Body of pancreas (tissue), 4 donors: ENCODE measurements around the gene TOR2A. TPM values are rescaled to one million over a fixed set of nuclear protein-coding genes. Genes with fewer than 3 reads are reported as not detected.

Experiments
- ATAC-seq: fragments of 150-250 bp; one replicate; pipeline ENCODE4 v1.9.1; 2016
- DNase-seq, 4 donors: peaks; one replicate each; pipeline ENCODE4 v3.0.0-alpha.2; 2019
- H3K27ac ChIP-seq, 4 donors: fragments of 200-600 bp; sonication (generic); 1 replicate in 3 of 4; 2 replicates in 1 of 4; pipeline versions ENCODE4 v1.5.1 to v1.6.1; 2016 to 2019; ENCODE audit warnings: mild to moderate bottlenecking in 1 of 4, mixed read lengths in 1 of 4, moderate library complexity in 1 of 4
- H3K27me3 ChIP-seq, 2 donors: fragments of 200-600 bp; sonication (generic); one replicate each; pipeline ENCODE4 v1.6.0; 2016; ENCODE audit warnings: mild to moderate bottlenecking in 1 of 2
- H3K36me3 ChIP-seq, 2 donors: fragments of 200-600 bp; sonication (generic); replicated peaks in 1 of 2; 2 replicates each; pipeline ENCODE4 v1.5.1; 2016; ENCODE audit warnings: low read depth in 2 of 2; ENCODE audit not compliant: insufficient read depth in 1 of 2
- H3K4me1 ChIP-seq: fragments of 200-600 bp; sonication (generic); one replicate; pipeline ENCODE4 v1.6.0; 2016
- H3K4me3 ChIP-seq, 2 donors: fragments of 200-600 bp; sonication (generic); 1 replicate in 1 of 2; 2 replicates in 1 of 2; pipeline ENCODE4 v1.5.1; 2016 to 2019
- H3K9me3 ChIP-seq, 3 donors: fragments of 200-600 bp; sonication (generic); 1 replicate in 2 of 3; 2 replicates in 1 of 3; pipeline ENCODE4 v1.5.1; 2016
- POLR2A ChIP-seq, 3 donors: fragments of 450-650 bp; IDR thresholded peaks; one replicate each; pipeline ENCODE4 v1.6.1; 2016; ENCODE audit warnings: antibody characterized with exemption in 3 of 3, mild to moderate bottlenecking in 2 of 3
- WGBS, 2 donors: methylation state at CpG; one replicate each; pipeline ENCODE4 v1.1.5; 2017; 5-methylcytosine and 5-hydroxymethylcytosine counted together
- intact Hi-C: fragments of 100-400 bp; cut with DNase I; formaldehyde crosslinking; loops from one replicate; pipeline ENCODE4 v1.15.1; 2023
- total RNA-seq, 2 donors: library from RNA; depleted of rRNA; stranded (reverse); fragments of >200 nt; gene quantifications; one replicate each; pipeline ENCODE4 v1.1.0, GENCODE V29; 2016
- TF ChIP-seq, protein P1 (sequence below), 7 experiments: fragments of 450-650 bp in 4 of 7; fragments of 200-600 bp in 3 of 7; sonication (generic) in 3 of 7; IDR thresholded peaks; one replicate each; pipeline ENCODE4 v1.5.1; 2016 to 2019; ENCODE audit warnings: antibody characterized with exemption in 7 of 7

TOR2A gene
- total RNA-seq, 2 donors from 2014 or later: 8.3 to 14.2 TPM

DNA sequence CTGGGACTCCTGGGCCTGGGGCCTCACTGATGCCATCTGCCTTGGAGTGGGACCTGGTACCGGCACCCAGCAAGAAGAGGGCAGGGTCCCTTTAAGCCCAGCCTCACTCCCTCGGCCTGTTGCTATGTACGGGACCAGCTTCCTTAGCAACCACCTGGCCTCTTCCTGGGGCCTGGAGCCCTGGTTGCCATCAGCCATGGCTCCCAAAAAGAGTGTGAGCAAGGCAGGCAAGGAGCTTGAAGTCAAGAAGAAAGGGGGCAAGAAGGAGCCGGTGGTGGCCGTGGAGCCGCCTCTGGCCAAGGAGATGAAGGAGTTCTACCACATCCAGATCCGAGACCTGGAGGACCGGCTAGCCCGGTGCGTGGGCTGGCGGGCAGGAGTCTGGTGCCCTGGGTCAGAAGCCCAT, 28.3 kb downstream of the TOR2A start, which contains the start of gene CFAP157:
Gene CFAP157 (plus strand): TSS at position 153 of the 406 bp plus-strand sequence. CDS start 44 bp downstream, at position 197.
- no peaks in the 10 kb centered on the region for H3K27me3 ChIP-seq
- H3K9me3 ChIP-seq: no peaks in the 10 kb centered on the region
- TF ChIP-seq, protein P1, sequence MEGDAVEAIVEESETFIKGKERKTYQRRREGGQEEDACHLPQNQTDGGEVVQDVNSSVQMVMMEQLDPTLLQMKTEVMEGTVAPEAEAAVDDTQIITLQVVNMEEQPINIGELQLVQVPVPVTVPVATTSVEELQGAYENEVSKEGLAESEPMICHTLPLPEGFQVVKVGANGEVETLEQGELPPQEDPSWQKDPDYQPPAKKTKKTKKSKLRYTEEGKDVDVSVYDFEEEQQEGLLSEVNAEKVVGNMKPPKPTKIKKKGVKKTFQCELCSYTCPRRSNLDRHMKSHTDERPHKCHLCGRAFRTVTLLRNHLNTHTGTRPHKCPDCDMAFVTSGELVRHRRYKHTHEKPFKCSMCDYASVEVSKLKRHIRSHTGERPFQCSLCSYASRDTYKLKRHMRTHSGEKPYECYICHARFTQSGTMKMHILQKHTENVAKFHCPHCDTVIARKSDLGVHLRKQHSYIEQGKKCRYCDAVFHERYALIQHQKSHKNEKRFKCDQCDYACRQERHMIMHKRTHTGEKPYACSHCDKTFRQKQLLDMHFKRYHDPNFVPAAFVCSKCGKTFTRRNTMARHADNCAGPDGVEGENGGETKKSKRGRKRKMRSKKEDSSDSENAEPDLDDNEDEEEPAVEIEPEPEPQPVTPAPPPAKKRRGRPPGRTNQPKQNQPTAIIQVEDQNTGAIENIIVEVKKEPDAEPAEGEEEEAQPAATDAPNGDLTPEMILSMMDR (IDR thresholded peaks at IDR 0.05): no peak
- TF ChIP-seq POLR2A (IDR thresholded peaks at IDR 0.05): no peak
- H3K36me3 ChIP-seq: no peaks in the 10 kb centered on the region
- no peak within 1 kb of the TSS for H3K4me3 ChIP-seq
- ATAC-seq: peak; percentile 68
- DNase-seq: peak; percentile 45 to 57 (median 54)
- H3K27ac ChIP-seq: no peak within 1 kb of the TSS
- 61 to 75% methylated on average over 11 of the region's 11 CpGs for WGBS, 2 donors
- H3K4me1 ChIP-seq: peaks cover 23% of the 10 kb centered on the region
- intact Hi-C loops: no loop called here

DNA sequence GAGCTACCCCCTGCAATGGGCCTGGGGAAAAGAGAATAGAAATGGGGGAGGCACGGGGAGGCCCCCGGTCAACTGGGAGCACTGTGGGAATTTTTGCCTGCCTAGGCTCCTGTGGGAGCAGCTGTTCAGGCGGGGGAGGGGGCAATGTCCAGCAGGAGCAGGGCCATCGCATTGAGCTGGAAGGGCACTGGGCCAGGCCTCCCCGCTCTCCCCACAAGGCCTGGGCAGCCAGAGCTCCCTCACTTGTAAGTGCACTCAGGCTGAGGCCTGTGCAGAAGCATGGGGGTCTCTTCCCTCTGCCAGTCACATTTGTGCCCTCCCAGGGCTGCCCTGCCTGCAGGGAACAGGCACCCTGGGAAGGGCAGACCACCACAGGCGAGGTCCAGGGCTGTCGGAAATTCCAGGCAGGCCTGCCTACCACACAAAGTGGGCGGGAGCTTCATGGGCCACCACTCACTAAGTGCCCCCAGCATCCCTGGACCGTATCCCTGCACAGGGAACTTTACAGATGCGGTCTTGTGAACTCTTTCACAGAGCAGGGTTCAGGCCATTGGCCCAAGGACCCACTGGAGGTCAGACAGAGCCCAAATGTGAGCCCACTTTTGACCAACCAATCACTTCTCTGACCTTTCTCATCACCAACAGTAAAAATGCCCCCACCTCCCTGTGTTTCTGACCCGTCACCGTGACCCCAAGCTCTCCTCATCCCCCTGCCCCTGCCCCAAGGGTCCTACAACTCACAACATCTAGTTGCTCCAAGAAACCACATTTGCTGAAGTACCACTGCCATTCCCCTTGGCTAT, 29.3 kb downstream of the TOR2A start:
- Histone ChIP-seq H3K4me3 (no peak overlapping the region), H3K27me3 (no peaks in the 10 kb centered on the region), H3K36me3 (no peaks in the 10 kb centered on the region), H3K4me1 (peaks cover 33% of the 10 kb centered on the region), H3K27ac (no peak overlapping the region), H3K9me3 (no peaks in the 10 kb centered on the region)
- no peak for TF ChIP-seq POLR2A (IDR thresholded peaks at IDR 0.05)
- TF ChIP-seq, protein P1 (IDR thresholded peaks at IDR 0.05): no peak
- no peak for ATAC-seq
- 69 to 75% methylated on average over 5 to 12 of the region's 12 CpGs for WGBS, 2 donors
- intact Hi-C loops: no loop called here
- peak; percentile 56 to 89 (median 72) for DNase-seq

DNA sequence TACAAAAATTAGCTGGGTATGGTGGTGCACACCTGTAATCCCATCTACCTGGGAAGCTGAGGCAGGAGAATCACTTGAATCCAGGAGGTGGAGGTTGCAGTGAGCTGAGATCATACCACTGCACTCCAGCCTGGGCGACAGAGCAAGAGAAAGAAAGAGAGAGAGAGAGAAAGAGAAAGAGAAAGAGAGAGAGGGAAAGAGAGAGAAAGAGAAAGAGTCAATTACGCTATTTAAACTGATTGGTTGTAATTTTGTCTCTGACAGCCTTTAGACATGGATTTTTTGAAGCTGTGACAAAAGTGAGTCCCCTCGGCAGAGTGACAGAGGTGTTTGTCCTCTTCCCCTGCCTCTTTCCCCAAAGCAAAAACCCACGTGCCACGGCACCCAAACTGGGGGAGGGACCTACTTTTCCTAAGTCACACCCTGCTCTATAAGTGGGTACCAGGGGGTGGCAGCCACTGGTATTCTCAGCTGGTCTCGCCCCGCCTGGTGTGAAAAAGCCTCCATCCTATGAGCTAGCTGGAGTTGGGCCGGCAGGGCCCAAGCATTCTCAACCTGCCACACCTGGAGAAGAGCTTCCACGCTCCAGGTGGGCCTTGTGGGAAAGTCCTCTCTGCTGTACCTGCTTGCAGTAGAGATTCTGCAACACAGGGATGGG, 31.7 kb downstream of the TOR2A start:
- no peak for ATAC-seq
- intact Hi-C loops: no loop called here
- DNase-seq: no peak
- H3K9me3 ChIP-seq: no peaks in the 10 kb centered on the region
- no peak overlapping the region for H3K27ac ChIP-seq
- TF ChIP-seq, protein P1 (IDR thresholded peaks at IDR 0.05): no peak
- TF ChIP-seq POLR2A (IDR thresholded peaks at IDR 0.05): no peak
- H3K4me1 ChIP-seq: peaks cover 50% of the 10 kb centered on the region
- WGBS, 2 donors: 75 to 82% methylated on average over 5 to 9 of the region's 9 CpGs
- no peaks in the 10 kb centered on the region for H3K27me3 ChIP-seq
- no peaks in the 10 kb centered on the region for H3K36me3 ChIP-seq
- H3K4me3 ChIP-seq: no peak overlapping the region

GRCh38 chr9:127700594-127701255, 34.4 kb downstream of the TOR2A start:
- DNase-seq (peak; percentile 58 to 81 (median 72)), ATAC-seq (peak; percentile 69)
- Histone ChIP-seq H3K27me3 (no peaks in the 10 kb centered on the region), H3K4me3 (no peak overlapping the region), H3K9me3 (no peaks in the 10 kb centered on the region), H3K27ac (peak overlapping the region; percentile 50 to 89 (median 87)), H3K36me3 (no peaks in the 10 kb centered on the region), H3K4me1 (peaks cover 36% of the 10 kb centered on the region)
- intact Hi-C loops: no loop called here
- peak in 2 of 3 donors; percentile 16 to 20 for TF ChIP-seq POLR2A (IDR thresholded peaks at IDR 0.05)
- TF ChIP-seq, protein P1 (IDR thresholded peaks at IDR 0.05): no peak
- 34 to 40% methylated on average over 5 of the region's 5 CpGs for WGBS, 2 donors
